Lung microvascular endothelial cell (primary cell): Measurements from ENCODE around the gene SLC37A2. TPM values are rescaled to one million over a fixed set of nuclear protein-coding genes. Genes with fewer than 3 reads are reported as not detected.
A peak's percentile ranks its signal among the peaks of the same experiment; 100 is the strongest.
"Not testable (repeated sequence)": the region's sequence is repeated elsewhere in the genome, so short reads cannot be mapped to it uniquely, and the experiment has no call there.

Source experiments
- DNase-seq, 2 donors: peaks; one replicate each; pipeline versions ENCODE4 v3.0.0 to v3.0.0-alpha.2; 2010; ENCODE audit warnings: low read depth in 2 of 2
- total RNA-seq: library from RNA; depleted of rRNA; stranded (reverse); fragments of >200 nt; gene quantifications from 2 replicates; pipeline ENCODE4 v1.2.1, GENCODE V29; 2014

Gene SLC37A2
- 0.20 and 0.87 TPM in 2 replicates for total RNA-seq

- peak; percentile 65 to 70 for DNase-seq
Measured at GRCh38 chr11:125062931-125063428, at the start of gene SLC37A2. Gene SLC37A2 (plus strand): TSS chr11:125063305. CDS start chr11:125063368, 63 bp downstream.

GRCh38 chr11:125016413-125016812 is 46.7 kb upstream of the SLC37A2 start:
- DNase-seq = no peak

GRCh38 chr11:125020342-125020741 is 42.8 kb upstream of the SLC37A2 start:
- no peak for DNase-seq

GRCh38 chr11:125022551-125022950 is 40.6 kb upstream of the SLC37A2 start:
- DNase-seq = no peak

- no peak for DNase-seq
Measured at GRCh38 chr11:125025968-125026367, 37.1 kb upstream of the SLC37A2 start.

- DNase-seq = not testable (repeated sequence)
Measured at GRCh38 chr11:125029431-125029830, 33.7 kb upstream of the SLC37A2 start.

- peak in 1 of 2 donors; percentile 94 for DNase-seq
Measured at GRCh38 chr11:125036933-125037332, 26.2 kb upstream of the SLC37A2 start.

- no peak for DNase-seq
Measured at GRCh38 chr11:125049164-125049792, 13.8 kb upstream of the SLC37A2 start.

- no peak for DNase-seq
Measured at GRCh38 chr11:125052047-125052446, 11.1 kb upstream of the SLC37A2 start.

GRCh38 chr11:125053167-125053566 is 9.9 kb upstream of the SLC37A2 start:
- no peak for DNase-seq

- DNase-seq = no peak
Measured at GRCh38 chr11:125055107-125055715, 7.9 kb upstream of the SLC37A2 start.

- DNase-seq = not testable (repeated sequence)
Measured at GRCh38 chr11:125056111-125056510, 7.0 kb upstream of the SLC37A2 start.

- DNase-seq = no peak
Measured at GRCh38 chr11:125056931-125057692, 6.0 kb upstream of the SLC37A2 start.

- no peak for DNase-seq
Measured at GRCh38 chr11:125057693-125058016, 5.5 kb upstream of the SLC37A2 start.

- DNase-seq = no peak
Measured at GRCh38 chr11:125061281-125061680, 1.8 kb upstream of the SLC37A2 start.

GRCh38 chr11:125062218-125062930 is 731 bp upstream of the SLC37A2 start:
- DNase-seq = no peak

GRCh38 chr11:125063429-125064043 is 431 bp downstream of the SLC37A2 start:
- DNase-seq = no peak

- no peak for DNase-seq
Measured at GRCh38 chr11:125064070-125064469, 965 bp downstream of the SLC37A2 start.

GRCh38 chr11:125068368-125068767 is 5.3 kb downstream of the SLC37A2 start:
- DNase-seq = no peak

- DNase-seq = no peak
Measured at GRCh38 chr11:125069008-125069407, 5.9 kb downstream of the SLC37A2 start.

- no peak for DNase-seq
Measured at GRCh38 chr11:125069796-125070195, 6.7 kb downstream of the SLC37A2 start.
